ENCODE data around the gene SAMMSON. TPM values are rescaled to one million over a fixed set of nuclear protein-coding genes. Genes with fewer than 3 reads are reported as not detected.

Gene SAMMSON
- total RNA-seq, 1 experiment from 2014 or later = not detected

- H3K4me3 ChIP-seq (ENCODE audit: low read depth in 2 of 2, low read length in 2 of 2) = no peak overlapping the region
- H3K27me3 ChIP-seq (ENCODE audit: control insufficient read depth, insufficient read depth, low read length) = no peaks in the 10 kb centered on the region
- no TSS peak for BruUV-seq (replicated peaks)
- intact Hi-C loops (cut with micrococcal nuclease; ENCODE audit: unreplicated experiment) = no loop called here
- H3K27ac ChIP-seq (ENCODE audit: low read length) = no peak overlapping the region
- no peaks in the 10 kb centered on the region for H3K36me3 ChIP-seq (ENCODE audit: control insufficient read depth, insufficient read depth, low read length)
- in situ Hi-C loops (cut with HindIII; ENCODE audit: low pct_unique_long_range_greater_than_20kb, low sequenced_read_pairs) = no loop called here
- POLR2A ChIA-PET = no interaction called here
- ATAC-seq (no peak), DNase-seq (ENCODE audit: low read depth, low spot score) (no peak)
- CTCF ChIA-PET = no interaction called here
- no peaks in the 10 kb centered on the region for H3K4me1 ChIP-seq (ENCODE audit: control insufficient read depth, insufficient read depth, low read length)
- no peak for TF ChIP-seq REST (IDR thresholded peaks at IDR 0.05; ENCODE audit: insufficient read depth in 1 of 2, low read depth in 2 of 2, low read length in 1 of 2)
- TF ChIP-seq SIN3A (IDR thresholded peaks at IDR 0.05; ENCODE audit: borderline replicate concordance, insufficient read depth, low read depth, low read length) = no peak
- TF ChIP-seq POLR2AphosphoS5 (IDR thresholded peaks at IDR 0.05; ENCODE audit: low read depth, low read length) = no peak
- no peak for TF ChIP-seq TCF7L2 (IDR thresholded peaks at IDR 0.05; ENCODE audit: low read depth, low read length)
- no peak for TF ChIP-seq CTCF (IDR thresholded peaks at IDR 0.05)
- no peaks in the 10 kb centered on the region for H3K9me3 ChIP-seq (ENCODE audit: control insufficient read depth, insufficient read depth, low read depth, low read length)
Observed at GRCh38 chr3:69994919-69995318, 4.6 kb upstream of the SAMMSON start.

GRCh38 chr3:69997631-69998307 is 1.8 kb upstream of the SAMMSON start:
- Histone ChIP-seq H3K27ac (ENCODE audit: low read length) (no peak overlapping the region), H3K36me3 (ENCODE audit: control insufficient read depth, insufficient read depth, low read length) (no peaks in the 10 kb centered on the region), H3K9me3 (ENCODE audit: control insufficient read depth, insufficient read depth, low read depth, low read length) (no peaks in the 10 kb centered on the region), H3K4me3 (ENCODE audit: low read depth in 2 of 2, low read length in 2 of 2) (no peak overlapping the region), H3K27me3 (ENCODE audit: control insufficient read depth, insufficient read depth, low read length) (no peaks in the 10 kb centered on the region), H3K4me1 (ENCODE audit: control insufficient read depth, insufficient read depth, low read length) (no peaks in the 10 kb centered on the region)
- ATAC-seq (no peak), DNase-seq (ENCODE audit: low read depth, low spot score) (no peak)
- in situ Hi-C loops (cut with HindIII; ENCODE audit: low pct_unique_long_range_greater_than_20kb, low sequenced_read_pairs) (no loop called here), intact Hi-C loops (cut with micrococcal nuclease; ENCODE audit: unreplicated experiment) (no loop called here)
- CTCF ChIA-PET = no interaction called here
- TF ChIP-seq REST (IDR thresholded peaks at IDR 0.05; ENCODE audit: insufficient read depth in 1 of 2, low read depth in 2 of 2, low read length in 1 of 2) (no peak), TCF7L2 (IDR thresholded peaks at IDR 0.05; ENCODE audit: low read depth, low read length) (no peak), SIN3A (IDR thresholded peaks at IDR 0.05; ENCODE audit: borderline replicate concordance, insufficient read depth, low read depth, low read length) (no peak), POLR2AphosphoS5 (IDR thresholded peaks at IDR 0.05; ENCODE audit: low read depth, low read length) (no peak), CTCF (IDR thresholded peaks at IDR 0.05) (no peak)
- POLR2A ChIA-PET = no interaction called here
- BruUV-seq (replicated peaks) = no TSS peak
